ENCODE data around the gene RARRES2. TPM values are rescaled to one million over a fixed set of nuclear protein-coding genes. Genes with fewer than 3 reads are reported as not detected.

The RARRES2 gene
- total RNA-seq, 4 donors from 2014 or later, result 83.8 to 433 (median 299) TPM

GRCh38 chr7:150379441-150380379, 38.3 kb upstream of the RARRES2 start:
- TF ChIP-seq CTCF (IDR thresholded peaks at IDR 0.05; ENCODE audit: low read depth), result no peak

- no peak for TF ChIP-seq CTCF (IDR thresholded peaks at IDR 0.05; ENCODE audit: low read depth)
These were observed 37.5 kb upstream of the RARRES2 start, which contains the start of gene ZNF775 for GRCh38 chr7:150378853-150379440. Gene ZNF775, plus strand, starts transcription at chr7:150379330. Its CDS starts 9,141 bp downstream, at chr7:150388471.

GRCh38 chr7:150378115-150378852, 36.9 kb upstream of the RARRES2 start:
- no peak for TF ChIP-seq CTCF (IDR thresholded peaks at IDR 0.05; ENCODE audit: low read depth)

GRCh38 chr7:150377635-150378034, 36.2 kb upstream of the RARRES2 start:
- no peak for TF ChIP-seq CTCF (IDR thresholded peaks at IDR 0.05; ENCODE audit: low read depth)

GRCh38 chr7:150377196-150377595, 35.8 kb upstream of the RARRES2 start:
- no peak for TF ChIP-seq CTCF (IDR thresholded peaks at IDR 0.05; ENCODE audit: low read depth)

- TF ChIP-seq CTCF (IDR thresholded peaks at IDR 0.05; ENCODE audit: low read depth), result no peak
These were observed 35.1 kb upstream of the RARRES2 start for GRCh38 chr7:150376560-150376959.

Data from subcutaneous adipose tissue (tissue), 4 donors.